HCT116 (cell line): ENCODE results near the gene TNFRSF14.

Experiments used
- CBX3 ChIP-seq: IDR thresholded peaks from 2 replicates; pipeline ENCODE4 v1.6.1; 2012; ENCODE audit warnings: low read depth
- ELF1 ChIP-seq: IDR thresholded peaks from 2 replicates; pipeline ENCODE4 v1.6.1; 2012; ENCODE audit warnings: low read depth, borderline replicate concordance
- EZH2 ChIP-seq: fragments of 200-600 bp; sonication (generic); IDR thresholded peaks from 2 replicates; pipeline ENCODE4 v1.6.1; 2017; ENCODE audit warnings: antibody characterized with exemption, mixed run types
- POLR2A ChIP-seq: IDR thresholded peaks from 2 replicates; pipeline ENCODE4 v1.7.0; 2011; ENCODE audit warnings: borderline replicate concordance; ENCODE audit not compliant: insufficient read depth, insufficient read length; ENCODE audit errors: extremely low read depth
- POLR2AphosphoS5 ChIP-seq: IDR thresholded peaks from 2 replicates; pipeline ENCODE4 v1.6.1; 2011; ENCODE audit warnings: mild to moderate bottlenecking, low read depth, low read length, moderate library complexity
- SIN3A ChIP-seq: IDR thresholded peaks from 2 replicates; pipeline ENCODE4 v1.6.1; 2012; ENCODE audit warnings: low read depth
- SRF ChIP-seq: IDR thresholded peaks from 2 replicates; pipeline ENCODE4 v1.6.1; 2012; ENCODE audit warnings: low read depth
- TCF7L2 ChIP-seq: IDR thresholded peaks from 2 replicates; pipeline ENCODE4 v1.7.0; 2011; ENCODE audit warnings: borderline replicate concordance, inconsistent platforms; ENCODE audit not compliant: insufficient read depth, insufficient read length; ENCODE audit errors: extremely low read depth
- ZNF274 ChIP-seq: fragments of 200-500 bp; sonication (Bioruptor generic); IDR thresholded peaks from 2 replicates; pipeline ENCODE4 v1.6.1; 2014; ENCODE audit warnings: mild to moderate bottlenecking, low read depth, low read length, inconsistent platforms
- TF ChIP-seq, protein P1 (sequence below), 3 experiments: fragments of 200-600 bp in 1 of 3; sonication (generic) in 1 of 3; IDR thresholded peaks in 2 of 3; conservative IDR thresholded peaks in 1 of 3; 2 replicates each; pipeline ENCODE4 v1.5.1; 2012 to 2017; ENCODE audit warnings: low read depth in 2 of 3, low read length in 2 of 3, antibody characterized with exemption in 1 of 3, borderline replicate concordance in 1 of 3, control low read depth in 1 of 3, mild to moderate bottlenecking in 1 of 3, mixed read lengths in 1 of 3, mixed run types in 1 of 3, moderate library complexity in 1 of 3; ENCODE audit not compliant: insufficient read depth in 1 of 3
- TF ChIP-seq, protein P2 (sequence below): IDR thresholded peaks from 2 replicates; pipeline ENCODE4 v1.6.1; 2012
- TF ChIP-seq, protein P3 (sequence below): IDR thresholded peaks from 2 replicates; pipeline ENCODE4 v1.6.1; 2011; ENCODE audit warnings: mild to moderate bottlenecking, low read length, moderate library complexity; ENCODE audit not compliant: insufficient replicate concordance; ENCODE audit errors: extremely low read depth

DNA sequence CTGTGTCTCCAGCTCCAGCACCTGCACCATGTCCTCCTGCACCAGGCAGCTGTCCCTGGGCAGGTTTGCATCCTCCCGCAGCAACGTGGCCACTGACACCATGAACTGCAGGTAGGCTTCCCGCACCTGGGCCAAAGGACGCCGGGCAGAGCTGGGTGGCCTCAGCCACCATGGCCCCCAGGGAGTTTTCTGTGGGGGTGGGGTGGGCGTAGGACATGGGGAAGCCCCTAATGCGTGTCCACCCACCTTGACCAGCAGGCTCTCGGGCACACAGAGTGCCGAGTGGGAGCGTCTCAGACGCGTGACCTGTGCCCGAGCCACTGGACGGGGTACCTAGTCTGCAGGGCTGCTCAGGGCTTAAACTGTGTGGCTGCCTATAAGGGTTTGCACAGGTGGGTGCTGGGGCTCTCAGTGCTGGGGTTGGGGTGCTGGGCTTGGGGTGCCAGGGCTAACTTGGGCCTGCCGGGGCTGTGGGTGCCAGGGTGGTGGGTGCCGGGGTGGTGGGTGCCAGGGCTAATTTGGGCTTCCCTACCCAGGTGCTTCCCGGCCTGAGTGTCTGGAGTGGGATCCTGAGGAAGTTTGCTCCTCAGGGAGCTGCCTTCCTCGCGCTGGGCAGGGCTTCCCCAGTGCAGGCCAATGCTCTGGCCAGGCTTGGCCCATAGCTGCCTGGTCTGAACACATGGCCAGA is 48.1 kb downstream of the TNFRSF14 start:
- TF ChIP-seq ELF1 (no peak), CBX3 (no peak), POLR2A (no peak), SIN3A (no peak), SRF (no peak), ZNF274 (no peak), TCF7L2 (no peak), EZH2 (no peak), POLR2AphosphoS5 (no peak)
- TF ChIP-seq, protein P1, sequence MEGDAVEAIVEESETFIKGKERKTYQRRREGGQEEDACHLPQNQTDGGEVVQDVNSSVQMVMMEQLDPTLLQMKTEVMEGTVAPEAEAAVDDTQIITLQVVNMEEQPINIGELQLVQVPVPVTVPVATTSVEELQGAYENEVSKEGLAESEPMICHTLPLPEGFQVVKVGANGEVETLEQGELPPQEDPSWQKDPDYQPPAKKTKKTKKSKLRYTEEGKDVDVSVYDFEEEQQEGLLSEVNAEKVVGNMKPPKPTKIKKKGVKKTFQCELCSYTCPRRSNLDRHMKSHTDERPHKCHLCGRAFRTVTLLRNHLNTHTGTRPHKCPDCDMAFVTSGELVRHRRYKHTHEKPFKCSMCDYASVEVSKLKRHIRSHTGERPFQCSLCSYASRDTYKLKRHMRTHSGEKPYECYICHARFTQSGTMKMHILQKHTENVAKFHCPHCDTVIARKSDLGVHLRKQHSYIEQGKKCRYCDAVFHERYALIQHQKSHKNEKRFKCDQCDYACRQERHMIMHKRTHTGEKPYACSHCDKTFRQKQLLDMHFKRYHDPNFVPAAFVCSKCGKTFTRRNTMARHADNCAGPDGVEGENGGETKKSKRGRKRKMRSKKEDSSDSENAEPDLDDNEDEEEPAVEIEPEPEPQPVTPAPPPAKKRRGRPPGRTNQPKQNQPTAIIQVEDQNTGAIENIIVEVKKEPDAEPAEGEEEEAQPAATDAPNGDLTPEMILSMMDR (IDR thresholded peaks at IDR 0.05 in 2 of 3, conservative IDR thresholded peaks at IDR 0.05 in 1 of 3; ENCODE audit: borderline replicate concordance in 1 of 3, insufficient read depth in 1 of 3, low read depth in 2 of 3, low read length in 2 of 3) = no peak
- TF ChIP-seq, protein P2, sequence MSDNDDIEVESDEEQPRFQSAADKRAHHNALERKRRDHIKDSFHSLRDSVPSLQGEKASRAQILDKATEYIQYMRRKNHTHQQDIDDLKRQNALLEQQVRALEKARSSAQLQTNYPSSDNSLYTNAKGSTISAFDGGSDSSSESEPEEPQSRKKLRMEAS = no peak
- TF ChIP-seq, protein P3, sequence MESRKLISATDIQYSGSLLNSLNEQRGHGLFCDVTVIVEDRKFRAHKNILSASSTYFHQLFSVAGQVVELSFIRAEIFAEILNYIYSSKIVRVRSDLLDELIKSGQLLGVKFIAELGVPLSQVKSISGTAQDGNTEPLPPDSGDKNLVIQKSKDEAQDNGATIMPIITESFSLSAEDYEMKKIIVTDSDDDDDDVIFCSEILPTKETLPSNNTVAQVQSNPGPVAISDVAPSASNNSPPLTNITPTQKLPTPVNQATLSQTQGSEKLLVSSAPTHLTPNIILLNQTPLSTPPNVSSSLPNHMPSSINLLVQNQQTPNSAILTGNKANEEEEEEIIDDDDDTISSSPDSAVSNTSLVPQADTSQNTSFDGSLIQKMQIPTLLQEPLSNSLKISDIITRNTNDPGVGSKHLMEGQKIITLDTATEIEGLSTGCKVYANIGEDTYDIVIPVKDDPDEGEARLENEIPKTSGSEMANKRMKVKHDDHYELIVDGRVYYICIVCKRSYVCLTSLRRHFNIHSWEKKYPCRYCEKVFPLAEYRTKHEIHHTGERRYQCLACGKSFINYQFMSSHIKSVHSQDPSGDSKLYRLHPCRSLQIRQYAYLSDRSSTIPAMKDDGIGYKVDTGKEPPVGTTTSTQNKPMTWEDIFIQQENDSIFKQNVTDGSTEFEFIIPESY = no peak
